Esophagus squamous epithelium (tissue), 4 donors: ENCODE results near the gene HTR3C.

ENCODE experiments used
- POLR2A ChIP-seq, 4 donors: fragments of 450-650 bp; IDR thresholded peaks; one replicate each; pipeline ENCODE4 v1.6.1; 2017; ENCODE audit warnings: antibody characterized with exemption in 4 of 4, mild to moderate bottlenecking in 4 of 4, moderate library complexity in 3 of 4
- TF ChIP-seq, protein P1 (sequence below), 6 experiments: fragments of 450-650 bp in 4 of 6; fragments of 200-600 bp in 2 of 6; sonication (generic) in 2 of 6; IDR thresholded peaks; one replicate each; pipeline ENCODE4 v1.5.1; 2016 to 2019; ENCODE audit warnings: antibody characterized with exemption in 6 of 6, mild to moderate bottlenecking in 4 of 6, moderate library complexity in 4 of 6

DNA sequence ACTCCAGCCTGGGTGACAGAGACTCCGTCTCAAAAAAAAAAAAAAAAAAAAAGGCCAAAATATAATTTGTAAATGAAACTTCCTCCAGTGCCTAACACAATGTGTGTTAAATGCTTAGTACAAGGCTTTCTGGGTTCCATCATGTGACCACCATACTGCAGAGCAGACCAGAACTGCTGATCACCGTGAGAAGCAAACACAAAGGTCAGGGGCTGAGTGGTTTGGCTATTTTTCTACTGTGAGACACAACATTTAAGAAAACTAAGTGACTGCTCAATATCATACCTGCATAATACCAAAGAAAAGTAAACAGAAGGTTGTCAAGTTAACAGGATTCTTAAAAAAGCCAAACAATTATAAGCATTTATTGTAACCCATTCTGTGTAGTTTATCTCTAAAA, 48.4 kb upstream of the HTR3C start:
- TF ChIP-seq, protein P1, sequence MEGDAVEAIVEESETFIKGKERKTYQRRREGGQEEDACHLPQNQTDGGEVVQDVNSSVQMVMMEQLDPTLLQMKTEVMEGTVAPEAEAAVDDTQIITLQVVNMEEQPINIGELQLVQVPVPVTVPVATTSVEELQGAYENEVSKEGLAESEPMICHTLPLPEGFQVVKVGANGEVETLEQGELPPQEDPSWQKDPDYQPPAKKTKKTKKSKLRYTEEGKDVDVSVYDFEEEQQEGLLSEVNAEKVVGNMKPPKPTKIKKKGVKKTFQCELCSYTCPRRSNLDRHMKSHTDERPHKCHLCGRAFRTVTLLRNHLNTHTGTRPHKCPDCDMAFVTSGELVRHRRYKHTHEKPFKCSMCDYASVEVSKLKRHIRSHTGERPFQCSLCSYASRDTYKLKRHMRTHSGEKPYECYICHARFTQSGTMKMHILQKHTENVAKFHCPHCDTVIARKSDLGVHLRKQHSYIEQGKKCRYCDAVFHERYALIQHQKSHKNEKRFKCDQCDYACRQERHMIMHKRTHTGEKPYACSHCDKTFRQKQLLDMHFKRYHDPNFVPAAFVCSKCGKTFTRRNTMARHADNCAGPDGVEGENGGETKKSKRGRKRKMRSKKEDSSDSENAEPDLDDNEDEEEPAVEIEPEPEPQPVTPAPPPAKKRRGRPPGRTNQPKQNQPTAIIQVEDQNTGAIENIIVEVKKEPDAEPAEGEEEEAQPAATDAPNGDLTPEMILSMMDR (IDR thresholded peaks at IDR 0.05), result no peak
- TF ChIP-seq POLR2A (IDR thresholded peaks at IDR 0.05), result no peak
